ENCODE data around the gene RETSAT. TPM values are rescaled to one million over a fixed set of nuclear protein-coding genes. Genes with fewer than 3 reads are reported as not detected.
A peak's percentile ranks its signal among the peaks of the same experiment; 100 is the strongest.

RETSAT gene
- 100 to 1,000 TPM in 4 of 6 experiments, 10 to 100 TPM in 2; 70.3 to 112 (median 105) TPM for total RNA-seq
- long read RNA-seq, partial matches to known transcripts = 2 of 5 reads
- long read RNA-seq, other reads (novel, unspliced or antisense) = 1 of 5 reads

GRCh38 chr2:85354286-85355072 lies at the start of gene RETSAT, which contains the start of gene ELMOD3:
TSS of gene RETSAT (minus strand) at chr2:85354528. CDS start at chr2:85354507, 21 bp downstream.
TSS of gene ELMOD3 (plus strand) at chr2:85354769. CDS start at chr2:85357199, 2,430 bp downstream.
- H3K27me3 ChIP-seq = no peaks in the 10 kb centered on the region
- peak; percentile 98 for TF ChIP-seq POLR2A (IDR thresholded peaks at IDR 0.05)
- TF ChIP-seq CTCF (IDR thresholded peaks at IDR 0.05) = no peak
- WGBS (ENCODE audit: insufficient coverage, low coverage, low lambda C conversion rate, missing lambda C conversion rate) = 0% methylated on average over 12 of the region's 42 CpGs
- peak within 1 kb of the TSS; percentile 73 to 91 (median 87) for H3K4me3 ChIP-seq
- peaks cover 0 to 32% (median 12%) of the 10 kb centered on the region in 4 donors for H3K36me3 ChIP-seq
- intact Hi-C loops (cut with DNase I) = no loop called here
- peak within 1 kb of the TSS; percentile 81 to 89 (median 82) for H3K27ac ChIP-seq
- no peaks in the 10 kb centered on the region for H3K9me3 ChIP-seq
- DNase-seq (peak; percentile 97 to 99 (median 98)), ATAC-seq (peak; percentile 97 to 98 (median 98))
- peaks cover 0 to 16% (median 3%) of the 10 kb centered on the region in 4 donors for H3K4me1 ChIP-seq

- TF ChIP-seq CTCF (IDR thresholded peaks at IDR 0.05) (no peak), POLR2A (IDR thresholded peaks at IDR 0.05) (no peak)
- DNase-seq = peak in 1 of 3 donors; percentile 51
- no peak overlapping the region for H3K27ac ChIP-seq
- intact Hi-C loops (cut with DNase I) = no loop called here
- peaks cover 0 to 9% (median 0%) of the 10 kb centered on the region in 4 donors for H3K4me1 ChIP-seq
- H3K9me3 ChIP-seq = no peaks in the 10 kb centered on the region
- no peaks in the 10 kb centered on the region for H3K27me3 ChIP-seq
- 75% methylated on average over 2 of the region's 8 CpGs for WGBS (ENCODE audit: insufficient coverage, low coverage, low lambda C conversion rate, missing lambda C conversion rate)
- H3K36me3 ChIP-seq = no peaks in the 10 kb centered on the region
- peak in 2 of 4 donors; percentile 14 to 20 for ATAC-seq
- no peak overlapping the region for H3K4me3 ChIP-seq
Measured at GRCh38 chr2:85401844-85402243, 47.5 kb upstream of the RETSAT start.

GRCh38 chr2:85401464-85401805 lies 47.1 kb upstream of the RETSAT start:
- TF ChIP-seq CTCF (IDR thresholded peaks at IDR 0.05) (no peak), POLR2A (IDR thresholded peaks at IDR 0.05) (no peak)
- Histone ChIP-seq H3K27ac (no peak overlapping the region), H3K27me3 (no peaks in the 10 kb centered on the region), H3K4me3 (no peak overlapping the region), H3K36me3 (no peaks in the 10 kb centered on the region), H3K9me3 (no peaks in the 10 kb centered on the region), H3K4me1 (peaks cover 0 to 7% (median 0%) of the 10 kb centered on the region in 4 donors)
- ATAC-seq = no peak
- intact Hi-C loops (cut with DNase I) = no loop called here
- DNase-seq = peak in 1 of 3 donors; percentile 40
- WGBS (ENCODE audit: insufficient coverage, low coverage, low lambda C conversion rate, missing lambda C conversion rate) = no CpG with 5 or more reads among the region's 7 CpGs

GRCh38 chr2:85400541-85401463 lies 46.5 kb upstream of the RETSAT start:
- intact Hi-C loops (cut with DNase I) = no loop called here
- no peak for ATAC-seq
- H3K4me3 ChIP-seq = no peak overlapping the region
- H3K36me3 ChIP-seq = no peaks in the 10 kb centered on the region
- peaks cover 0 to 3% (median 0%) of the 10 kb centered on the region in 4 donors for H3K4me1 ChIP-seq
- H3K27ac ChIP-seq = no peak overlapping the region
- TF ChIP-seq CTCF (IDR thresholded peaks at IDR 0.05) (no peak), POLR2A (IDR thresholded peaks at IDR 0.05) (no peak)
- WGBS (ENCODE audit: insufficient coverage, low coverage, low lambda C conversion rate, missing lambda C conversion rate) = 82% methylated on average over 7 of the region's 14 CpGs
- H3K9me3 ChIP-seq = no peaks in the 10 kb centered on the region
- H3K27me3 ChIP-seq = no peaks in the 10 kb centered on the region
- peak in 1 of 3 donors; percentile 42 for DNase-seq

All from right lobe of liver (tissue), 6 donors.